T-helper 22 cell (primary cell): ENCODE data around the gene ADISSP.

Experiments
- DNase-seq: peaks from one replicate; pipeline ENCODE4 v3.0.0-alpha.2; 2020; ENCODE audit warnings: low read depth

The ADISSP gene

DNA sequence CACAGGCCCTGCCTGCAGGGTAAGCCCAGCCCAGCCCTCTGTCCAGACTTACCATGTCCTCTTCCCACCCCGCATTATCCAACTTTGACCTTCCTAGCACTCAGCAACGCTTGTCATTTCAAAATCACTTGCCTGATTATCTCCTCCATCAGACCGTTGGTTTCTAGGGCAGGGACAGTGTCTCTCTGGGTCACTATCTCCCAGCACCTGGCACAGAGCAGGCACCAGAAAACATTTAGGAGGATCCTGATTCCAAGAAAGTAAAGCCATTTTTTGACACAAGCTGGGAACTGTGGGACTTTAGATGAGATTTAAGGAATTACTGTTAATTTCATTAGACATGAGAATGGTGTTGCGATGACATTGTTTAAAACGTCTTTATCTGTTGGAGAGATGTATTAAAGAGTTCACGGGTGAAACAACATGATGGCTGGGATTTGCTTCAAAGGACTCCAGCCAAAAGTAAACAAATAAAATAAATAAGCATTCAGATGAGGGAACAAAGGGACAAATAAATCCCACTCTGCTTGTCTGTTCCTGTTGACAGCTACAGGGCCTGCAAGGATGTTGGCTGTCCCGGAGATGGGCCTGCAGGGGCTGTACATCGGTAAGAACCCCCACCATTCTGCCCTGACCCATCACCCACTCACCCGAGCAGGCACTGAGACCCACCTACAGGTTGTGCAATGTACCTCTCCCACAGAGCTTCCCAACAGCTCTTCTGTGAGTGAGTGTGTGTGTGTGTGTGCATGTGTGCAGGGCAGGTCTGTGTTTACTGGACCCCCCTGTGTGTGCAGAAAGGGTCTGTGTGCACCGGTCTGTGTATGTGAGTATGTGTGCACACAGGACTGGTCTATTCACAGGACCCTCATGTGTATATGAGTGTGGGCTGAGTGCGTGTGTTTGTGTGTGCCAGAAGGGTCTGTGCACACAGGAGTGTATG, 29.2 kb downstream of the ADISSP start:
- DNase-seq: no peak

- DNase-seq: no peak
Observed at GRCh38 chr20:3735768-3736167, 31.8 kb downstream of the ADISSP start.

- DNase-seq: no peak
Observed at GRCh38 chr20:3734111-3734843, 33.3 kb downstream of the ADISSP start.

DNA sequence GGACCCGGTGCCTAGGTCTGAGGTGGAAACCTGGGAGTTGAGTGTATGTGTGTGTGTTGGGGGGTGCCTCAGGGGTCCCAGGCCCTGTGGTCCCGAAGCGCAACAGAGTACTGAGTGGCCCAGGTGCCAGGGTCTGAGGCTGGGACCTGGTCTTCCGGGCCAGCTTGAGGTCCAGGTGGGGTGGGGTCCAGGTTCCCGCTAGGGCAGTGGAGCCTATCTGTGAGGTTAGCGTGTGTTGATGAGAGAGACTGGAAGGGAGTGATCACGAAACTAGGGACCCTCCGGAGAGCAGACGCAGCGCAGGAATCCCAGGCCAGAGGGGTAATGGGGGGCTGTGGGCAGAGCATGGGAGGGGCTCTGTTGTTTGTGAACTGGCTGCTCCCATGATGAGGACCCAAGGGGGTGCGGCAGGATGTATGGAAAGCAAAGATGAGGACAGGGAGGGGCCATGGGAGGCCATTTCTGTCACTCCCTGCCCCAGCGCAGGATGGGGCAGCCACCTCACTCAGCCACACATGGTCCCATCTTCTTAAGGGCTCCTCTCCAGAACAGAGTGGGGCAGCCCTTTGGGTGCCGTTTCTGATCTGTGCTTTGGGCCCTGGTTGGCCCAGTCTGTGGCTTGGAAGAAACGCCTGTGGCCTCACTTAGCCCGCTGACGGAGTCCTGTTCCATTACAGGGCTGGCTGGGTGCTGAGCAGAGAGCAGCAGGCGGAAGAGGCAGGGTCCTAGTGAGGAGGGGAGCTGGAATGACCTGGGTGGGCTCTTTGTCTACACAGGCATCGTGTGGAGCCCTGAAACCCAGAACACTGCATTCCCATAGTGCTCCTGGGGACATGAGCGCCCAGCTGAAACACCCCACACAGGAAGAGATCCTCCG, 34.2 kb downstream of the ADISSP start:
- DNase-seq: no peak

DNA sequence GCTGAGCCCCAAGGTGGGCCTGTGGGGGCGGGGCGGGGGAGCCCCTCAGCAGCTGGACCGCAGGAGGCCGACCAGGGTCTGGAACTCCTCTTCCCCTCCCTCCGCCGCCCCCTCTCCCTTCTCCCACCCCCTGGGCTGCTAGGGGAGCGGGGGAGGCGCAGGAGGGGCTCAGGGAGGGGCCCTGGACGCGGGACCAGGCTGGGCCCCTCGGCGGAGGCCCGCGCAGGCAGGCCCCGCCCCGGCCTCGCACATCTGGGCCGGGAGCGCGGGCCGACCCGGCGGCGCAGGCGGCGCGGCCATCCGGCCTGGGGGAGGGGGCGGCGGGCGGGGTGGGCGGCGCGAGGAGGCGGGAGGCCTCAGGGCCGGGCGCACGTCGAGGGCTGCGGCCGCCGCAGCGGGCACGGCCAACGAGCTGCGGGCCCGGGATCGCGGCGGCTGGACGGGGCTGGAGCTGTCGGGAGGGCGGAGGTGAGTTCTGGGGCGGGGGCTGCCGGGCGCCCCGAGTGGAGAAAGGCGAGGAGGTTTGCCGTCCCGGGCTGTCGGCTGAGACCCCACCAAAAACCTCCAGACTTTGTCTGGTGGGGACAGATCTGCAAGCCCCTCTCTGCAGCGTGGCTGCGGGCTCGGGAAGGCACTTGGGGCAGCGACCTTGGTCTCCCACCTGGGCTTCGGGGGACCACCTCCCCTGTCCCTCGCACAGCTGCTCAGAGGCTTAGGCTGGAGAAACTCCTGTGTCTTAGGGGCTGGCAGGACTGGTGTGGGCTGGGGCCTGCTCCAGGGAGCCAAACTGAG, 35.0 kb downstream of the ADISSP start, which contains the start of gene HSPA12B:
HSPA12B (plus strand) TSS at position 359 of the 792 bp plus-strand sequence. CDS start 5,990 bp downstream, outside the sequence.
- no peak for DNase-seq

DNA sequence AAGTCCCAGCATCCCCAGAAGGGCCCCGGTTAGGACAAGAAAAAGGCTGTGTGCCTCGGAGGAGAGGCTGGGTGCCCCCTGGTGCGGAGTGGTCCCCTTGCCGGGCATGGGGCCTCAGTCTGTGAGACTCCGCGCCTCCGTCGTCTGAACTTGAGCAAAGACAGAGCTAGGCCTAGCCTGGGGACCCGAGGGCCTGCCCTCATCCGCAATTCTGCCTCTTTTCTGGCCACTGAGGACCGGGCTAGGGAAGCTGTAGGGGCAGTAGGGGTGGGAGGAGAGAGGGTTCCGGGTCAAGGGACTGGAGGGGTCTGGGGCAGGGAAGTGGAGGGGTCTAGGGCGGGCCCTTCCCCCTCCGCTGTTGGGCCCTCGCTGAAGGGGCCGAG, 35.6 kb downstream of the ADISSP start:
- DNase-seq: no peak

DNA sequence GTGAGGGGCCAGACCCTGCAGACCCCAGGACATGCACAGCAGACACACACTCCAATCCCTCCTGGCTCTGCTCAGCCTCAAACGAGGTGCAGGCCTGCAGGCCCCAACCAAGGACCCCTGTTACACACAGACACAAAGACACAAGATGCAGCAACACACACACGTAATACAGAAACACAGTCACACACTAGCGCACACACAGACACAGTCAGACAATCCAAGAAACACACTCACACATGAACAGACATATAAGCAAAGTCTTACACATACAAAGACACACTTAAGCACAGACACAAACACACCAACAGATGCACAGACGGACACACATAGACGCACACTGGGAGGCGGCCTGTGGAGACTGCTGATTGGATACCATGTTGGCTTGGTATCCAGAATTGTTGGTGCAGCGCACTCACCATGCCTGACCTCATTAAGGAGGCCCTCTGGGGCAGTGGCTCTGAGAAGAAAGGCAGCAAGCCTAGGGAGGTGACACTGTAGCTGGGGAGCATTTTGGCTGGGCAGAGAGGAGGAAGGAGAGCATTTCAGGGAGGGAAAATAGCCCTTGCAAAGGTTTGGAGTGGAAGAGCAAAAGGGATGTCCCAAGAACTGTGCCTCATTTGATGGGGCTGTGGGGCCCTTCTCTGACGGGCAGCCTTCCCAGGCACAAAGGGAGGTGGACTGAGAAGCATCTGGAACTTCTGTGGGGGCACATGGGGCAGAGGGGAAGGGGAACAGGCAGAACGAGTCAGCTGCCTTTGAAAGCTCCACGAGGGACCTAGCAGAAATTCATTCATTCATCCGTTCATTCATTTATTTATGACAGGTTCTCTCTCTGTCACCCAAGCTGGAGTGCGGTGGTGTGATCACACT, 36.5 kb downstream of the ADISSP start:
- DNase-seq: no peak

- no peak for DNase-seq
Observed at GRCh38 chr20:3729811-3730540, 37.6 kb downstream of the ADISSP start.

- DNase-seq: no peak
Observed at GRCh38 chr20:3729378-3729777, 38.2 kb downstream of the ADISSP start.

DNA sequence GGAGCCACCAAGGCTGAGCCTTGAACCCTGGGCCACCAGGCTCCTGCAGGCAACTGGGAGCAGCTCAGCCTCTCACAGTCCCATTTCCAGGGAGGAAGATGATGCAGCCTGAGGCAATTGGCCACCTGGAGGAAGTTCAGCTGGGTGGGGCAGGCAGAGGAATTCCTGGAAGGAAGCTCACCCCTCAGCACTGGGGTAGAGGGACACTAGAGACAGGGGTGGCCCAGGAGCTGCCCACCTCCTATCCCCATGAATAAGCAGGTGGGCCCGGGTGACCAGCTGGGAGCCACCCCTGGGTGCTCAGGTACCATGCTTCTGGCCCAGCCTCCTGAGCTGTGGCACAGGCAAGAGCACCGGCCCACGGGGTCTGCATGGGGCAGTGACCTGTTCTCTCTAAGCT, 38.7 kb downstream of the ADISSP start:
- no peak for DNase-seq

GRCh38 chr20:3728354-3728753, 39.2 kb downstream of the ADISSP start:
- no peak for DNase-seq

DNA sequence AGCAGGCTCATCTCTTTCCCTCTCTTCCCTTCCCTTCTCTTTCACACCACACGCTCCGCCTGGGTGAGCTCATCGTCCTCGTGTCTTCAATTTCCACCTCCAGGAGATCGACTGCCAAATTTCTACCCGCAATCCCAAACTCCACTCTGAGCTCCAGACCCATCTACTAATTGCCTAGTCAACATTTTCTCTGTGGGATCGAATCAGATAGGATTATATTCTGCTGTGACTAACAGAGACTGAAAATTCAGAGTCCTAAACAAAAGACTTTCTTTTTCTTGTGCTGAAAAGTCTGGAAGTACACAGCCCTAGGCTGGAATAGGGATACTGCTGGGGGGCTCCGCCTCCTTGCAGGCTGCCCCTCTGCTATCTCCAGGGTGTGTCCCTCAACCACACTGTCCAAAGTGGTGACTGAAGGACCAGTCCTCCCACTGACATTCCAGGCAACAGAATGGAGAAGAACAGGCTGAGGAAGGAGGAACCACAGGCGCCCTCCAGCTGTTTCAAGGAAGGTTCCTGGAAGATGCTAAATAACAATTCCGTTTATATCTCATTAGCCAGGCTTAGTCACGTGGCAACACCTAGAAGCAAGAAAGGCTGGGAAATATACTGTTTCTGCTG, 40.0 kb downstream of the ADISSP start:
- no peak for DNase-seq

DNA sequence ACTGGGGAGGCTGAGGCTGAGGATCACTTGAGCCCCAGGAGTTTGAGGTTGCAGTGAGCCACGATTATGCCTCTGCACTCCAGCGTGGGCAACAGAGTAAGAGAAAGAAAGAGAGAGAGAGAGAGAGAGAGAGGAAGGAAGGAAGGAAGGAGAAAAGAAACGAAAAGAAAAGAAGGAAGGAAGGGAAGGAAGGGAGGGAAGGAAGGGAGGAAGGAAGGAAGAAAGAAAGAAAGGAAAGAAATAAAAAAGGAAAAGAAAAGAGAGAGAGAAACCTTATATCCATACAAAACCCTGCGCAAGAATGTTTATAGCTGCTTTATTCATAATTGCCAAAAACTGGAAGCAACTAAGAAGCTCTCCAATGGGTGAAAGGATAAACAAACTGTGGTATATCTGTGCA, 43.2 kb downstream of the ADISSP start:
- DNase-seq: no peak

DNA sequence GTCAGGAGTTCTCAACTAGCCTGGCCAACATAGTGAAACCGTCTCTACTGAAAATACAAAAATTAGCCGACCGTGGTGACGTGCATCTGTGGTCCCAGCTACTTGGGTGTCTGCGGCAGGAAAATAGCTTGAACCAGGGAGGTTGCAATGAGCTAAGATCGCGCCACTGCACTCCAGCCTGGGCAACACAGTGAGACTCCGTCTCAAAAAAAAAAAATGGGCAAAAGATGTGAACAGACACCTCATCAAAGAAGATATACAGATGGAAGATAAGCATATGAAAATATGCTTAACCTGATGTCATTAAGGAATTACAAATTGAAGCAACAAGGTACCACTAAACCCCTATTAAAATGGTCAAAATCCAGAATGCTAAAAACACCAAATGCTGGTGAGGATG, 44.3 kb downstream of the ADISSP start:
- no peak for DNase-seq

DNA sequence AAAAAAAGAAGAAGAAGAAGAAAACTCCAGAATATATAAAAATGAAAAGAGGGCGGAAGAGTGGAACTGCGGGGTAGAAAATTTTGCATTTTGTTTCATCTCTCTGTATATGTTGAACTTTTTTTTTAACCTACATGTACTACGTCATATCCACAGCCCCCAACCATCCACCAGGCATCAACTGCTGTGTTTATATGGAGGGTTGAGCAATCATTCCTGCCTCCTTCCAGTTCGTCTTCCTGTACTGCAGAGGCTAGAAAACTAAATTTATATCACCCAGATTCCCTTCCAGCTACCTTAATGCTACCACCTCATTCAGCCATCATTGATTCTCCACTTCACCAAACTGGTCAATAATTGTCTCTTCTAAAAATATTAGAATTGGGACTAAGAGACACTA, 45.6 kb downstream of the ADISSP start:
- no peak for DNase-seq

- DNase-seq: no peak
Observed at GRCh38 chr20:3720626-3721025, 46.9 kb downstream of the ADISSP start.

DNA sequence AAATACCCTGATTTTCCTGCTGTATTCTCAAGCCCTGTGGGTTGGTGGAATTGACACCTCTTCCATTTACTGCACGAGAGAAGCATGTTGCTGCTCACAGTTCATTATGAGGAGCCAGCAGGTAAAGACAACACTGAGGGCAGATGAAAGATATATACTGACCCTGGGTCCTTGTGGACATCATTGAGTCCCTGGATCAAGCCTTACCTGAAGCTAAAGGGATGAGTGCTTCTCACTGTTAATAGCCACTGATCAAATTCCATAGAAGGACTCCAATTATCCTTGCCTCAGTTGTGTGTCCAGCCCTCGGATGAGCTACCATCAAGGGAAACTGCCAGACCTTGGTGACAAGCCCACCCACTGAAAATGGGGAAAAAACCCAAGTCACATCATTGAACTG, 47.5 kb downstream of the ADISSP start:
- DNase-seq: no peak

GRCh38 chr20:3719046-3719445, 48.5 kb downstream of the ADISSP start:
- no peak for DNase-seq

GRCh38 chr20:3716195-3716834, 51.2 kb downstream of the ADISSP start:
- DNase-seq: no peak
